Spleen (tissue), 11 donors: Measurements from ENCODE around the gene KRT85. TPM values are rescaled to one million over a fixed set of nuclear protein-coding genes. Genes with fewer than 3 reads are reported as not detected.

Experiments
- DNase-seq: peaks from one replicate; pipeline ENCODE4 v3.0.0-alpha.2; 2020
- H3K27ac ChIP-seq, 8 donors: fragments of 200-600 bp; sonication (generic) in 7 of 8; 1 replicate in 4 of 8; 2 replicates in 4 of 8; pipeline versions ENCODE4 v1.5.0 to v1.8.0; 2016 to 2021; ENCODE audit warnings: inconsistent platforms in 4 of 8, mild to moderate bottlenecking in 4 of 8, moderate library complexity in 1 of 8
- H3K27me3 ChIP-seq, 7 donors: fragments of 200-600 bp; sonication (generic) in 6 of 7; replicated peaks in 1 of 7; 1 replicate in 4 of 7; 2 replicates in 3 of 7; pipeline versions ENCODE4 v1.5.0 to v1.8.0; 2016 to 2021; ENCODE audit warnings: inconsistent platforms in 3 of 7, mild to moderate bottlenecking in 1 of 7
- H3K36me3 ChIP-seq, 6 donors: fragments of 200-600 bp; sonication (generic) in 5 of 6; 1 replicate in 4 of 6; 2 replicates in 2 of 6; pipeline versions ENCODE4 v1.5.0 to v1.8.0; 2016 to 2021; ENCODE audit warnings: inconsistent platforms in 2 of 6
- H3K4me1 ChIP-seq, 6 donors: fragments of 200-600 bp; sonication (generic) in 5 of 6; 1 replicate in 3 of 6; 2 replicates in 3 of 6; pipeline versions ENCODE4 v1.5.0 to v1.8.0; 2016 to 2021; ENCODE audit warnings: inconsistent platforms in 3 of 6
- H3K4me3 ChIP-seq, 8 donors: fragments of 200-600 bp; sonication (generic) in 7 of 8; 1 replicate in 4 of 8; 2 replicates in 4 of 8; pipeline versions ENCODE4 v1.5.0 to v1.8.0; 2016 to 2021; ENCODE audit warnings: inconsistent platforms in 4 of 8, mild to moderate bottlenecking in 4 of 8, moderate library complexity in 2 of 8
- H3K9me3 ChIP-seq, 8 donors: fragments of 200-600 bp; sonication (generic) in 7 of 8; 1 replicate in 4 of 8; 2 replicates in 4 of 8; pipeline versions ENCODE4 v1.5.0 to v1.8.0; 2016 to 2021; ENCODE audit warnings: inconsistent platforms in 4 of 8
- CTCF ChIP-seq, 11 experiments: fragments of 200-600 bp in 7 of 11; fragments of 450-650 bp in 4 of 11; sonication (generic) in 4 of 11; IDR thresholded peaks in 8 of 11; conservative IDR thresholded peaks in 3 of 11; 1 replicate in 7 of 11; 2 replicates in 4 of 11; pipeline versions ENCODE4 v1.4.0 to v1.8.0; 2016 to 2021; ENCODE audit warnings: antibody characterized with exemption in 11 of 11, inconsistent platforms in 4 of 11, mild to moderate bottlenecking in 1 of 11
- POLR2A ChIP-seq, 3 donors: fragments of 450-650 bp; IDR thresholded peaks; one replicate each; pipeline ENCODE4 v1.5.1; 2017; ENCODE audit warnings: antibody characterized with exemption in 3 of 3, mild to moderate bottlenecking in 1 of 3
- POLR2AphosphoS5 ChIP-seq, 3 donors: sonication (generic); formaldehyde crosslinking; IDR thresholded peaks; one replicate each; pipeline ENCODE4 v1.5.1; 2017; ENCODE audit warnings: antibody characterized with exemption in 3 of 3
- WGBS, 5 donors: extraction: QIAGEN DNeasy Blood & Tissue Kit in 3 of 5; methylation state at CpG; one replicate each; pipeline versions ENCODE4 v1.1.5 to v1.1.7; 2013 to 2018; 5-methylcytosine and 5-hydroxymethylcytosine counted together
- intact Hi-C: fragments of 100-400 bp; cut with DNase I; formaldehyde crosslinking; loops from one replicate; pipeline ENCODE4 v1.15.0; 2023; ENCODE audit warnings: low total_unique reads
- polyA plus RNA-seq, 3 donors: library from polyadenylated mRNA; stranded (reverse); fragments of 200-250 nt; gene quantifications; one replicate each; pipeline ENCODE4 v1.2.1, GENCODE V29; 2013
- total RNA-seq, 7 donors: library from RNA; depleted of rRNA in 3 of 7; stranded (reverse); fragments of >200 nt in 3 of 7; fragmentation: NEBNext Ultra II Directional in 4 of 7; extraction: Animal tissue kit (Norgen Biotek cat#: 25700) in 4 of 7; gene quantifications; one replicate each; pipeline versions ENCODE4 v1.1.0 to v1.2.1, GENCODE V29; 2016 to 2021
- donor health status: healthy with polysubstance abuse.
- donor health status: DM: no; HTN: no; CAD: no; lungs with moderate emphysema.
- donor health status: DM: no; HTN: no; CAD: no.
- donor health status: Bipolar disorder and iron deficiency.
- donor health status: healthy.
- donor health status: DM: no; HTN: no; CAD: no.
- donor health status: DM: yes; HTN: yes; CAD: no.

KRT85 gene
- total and polyA plus RNA-seq, 10 donors = 0.52 TPM; not detected in 9

GRCh38 chr12:52364901-52365489 is 2.3 kb downstream of the KRT85 start:
- DNase-seq = peak; percentile 46
- Histone ChIP-seq H3K4me3 (no peak overlapping the region), H3K9me3 (no peaks in the 10 kb centered on the region), H3K27me3 (peaks cover 0 to 21% (median 0%) of the 10 kb centered on the region in 7 donors), H3K4me1 (peaks cover 0 to under 1% (median 0%) of the 10 kb centered on the region in 6 donors), H3K36me3 (no peaks in the 10 kb centered on the region), H3K27ac (no peak overlapping the region)
- intact Hi-C loops = no loop called here
- WGBS, 5 donors = 79 to 88% (median 82%) methylated on average over 12 to 14 of the region's 14 CpGs
- no peak for TF ChIP-seq POLR2A (IDR thresholded peaks at IDR 0.05)

- no peaks in the 10 kb centered on the region for H3K9me3 ChIP-seq
- no peak overlapping the region for H3K4me3 ChIP-seq
- intact Hi-C loops = no loop called here
- no peak for DNase-seq
- H3K27ac ChIP-seq = no peak overlapping the region
- no peaks in the 10 kb centered on the region for H3K36me3 ChIP-seq
- TF ChIP-seq CTCF (IDR thresholded peaks at IDR 0.05 in 8 of 11, conservative IDR thresholded peaks at IDR 0.05 in 3 of 11) (no peak), POLR2AphosphoS5 (IDR thresholded peaks at IDR 0.05) (no peak), POLR2A (IDR thresholded peaks at IDR 0.05) (no peak)
- 76 to 90% (median 85%) methylated on average over 7 of the region's 7 CpGs for WGBS, 5 donors
- H3K27me3 ChIP-seq = peaks cover 0 to 20% (median 0%) of the 10 kb centered on the region in 7 donors
- H3K4me1 ChIP-seq = peaks cover 0 to 9% (median 3%) of the 10 kb centered on the region in 6 donors
Observed at GRCh38 chr12:52364061-52364460, 3.2 kb downstream of the KRT85 start.

GRCh38 chr12:52363111-52363679 is 4.1 kb downstream of the KRT85 start:
- Histone ChIP-seq H3K36me3 (no peaks in the 10 kb centered on the region), H3K9me3 (no peaks in the 10 kb centered on the region), H3K27ac (no peak overlapping the region), H3K4me1 (peaks cover 5 to 18% (median 12%) of the 10 kb centered on the region in 6 donors), H3K4me3 (no peak overlapping the region), H3K27me3 (peaks cover 0 to 13% (median 0%) of the 10 kb centered on the region in 7 donors)
- 86 to 96% (median 91%) methylated on average over 12 of the region's 12 CpGs for WGBS, 5 donors
- DNase-seq = peak; percentile 51
- TF ChIP-seq CTCF (IDR thresholded peaks at IDR 0.05 in 8 of 11, conservative IDR thresholded peaks at IDR 0.05 in 3 of 11) = no peak
- TF ChIP-seq POLR2A (IDR thresholded peaks at IDR 0.05) = no peak
- TF ChIP-seq POLR2AphosphoS5 (IDR thresholded peaks at IDR 0.05) = no peak
- intact Hi-C loops = no loop called here

- Histone ChIP-seq H3K27me3 (peaks cover 0 to 5% (median 0%) of the 10 kb centered on the region in 7 donors), H3K9me3 (no peaks in the 10 kb centered on the region), H3K4me3 (no peak overlapping the region), H3K4me1 (peaks cover 5 to 23% (median 15%) of the 10 kb centered on the region in 6 donors), H3K27ac (no peak overlapping the region), H3K36me3 (no peaks in the 10 kb centered on the region)
- 86 to 92% (median 89%) methylated on average over 10 to 11 of the region's 11 CpGs for WGBS, 5 donors
- intact Hi-C loops = no loop called here
- DNase-seq = peak; percentile 62
- no peak for TF ChIP-seq POLR2AphosphoS5 (IDR thresholded peaks at IDR 0.05)
- peak in 1 of 11 experiments; percentile 10 for TF ChIP-seq CTCF (IDR thresholded peaks at IDR 0.05 in 8 of 11, conservative IDR thresholded peaks at IDR 0.05 in 3 of 11)
Observed at GRCh38 chr12:52362118-52362726, 5.1 kb downstream of the KRT85 start.
